HG03025 (cell line): ENCODE results near the gene SPR.

Experiments used
- ATAC-seq: cut with Tn5 transposase; IDR thresholded peaks from one replicate; pipeline ENCODE4 v1.9.1; 2021; ENCODE audit warnings: mild to moderate bottlenecking, moderate library complexity; ENCODE audit not compliant: unreplicated experiment, low FRiP score

The SPR gene

DNA sequence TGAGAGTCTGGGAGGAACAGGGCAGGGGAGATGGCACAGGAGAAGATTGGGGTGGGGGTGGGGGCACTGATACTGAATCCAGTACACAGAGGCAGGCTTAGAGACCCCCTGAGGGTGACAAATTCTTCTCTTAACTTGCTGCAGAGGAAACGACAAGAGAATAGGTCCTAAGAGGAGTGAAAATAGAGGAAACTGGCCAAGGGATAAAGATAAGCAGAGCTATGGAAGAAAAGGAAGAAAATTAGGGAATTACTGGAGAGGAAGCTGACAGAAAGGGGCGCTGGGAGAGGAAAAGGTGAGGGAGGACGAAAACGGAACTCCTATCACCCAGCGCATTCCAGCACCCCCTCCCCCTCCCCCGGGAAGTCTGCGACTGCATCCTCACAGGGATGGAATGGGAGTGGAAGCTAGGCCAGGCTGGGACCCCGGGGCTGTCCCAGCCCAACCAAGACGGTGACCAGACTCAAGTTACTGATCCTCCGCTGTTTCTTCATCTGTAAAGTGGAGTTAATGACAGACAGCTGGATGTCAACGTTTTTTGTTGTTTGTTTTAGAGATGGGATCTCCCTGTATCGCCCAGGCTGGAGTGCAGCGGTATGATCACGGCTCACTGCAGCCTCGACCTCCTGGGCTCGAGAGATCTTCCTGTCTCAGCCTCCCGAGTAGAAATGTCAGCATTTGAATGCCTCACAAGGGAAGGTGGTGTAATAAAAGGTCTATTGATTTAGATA lies 27.5 kb downstream of the SPR start:
- no peak for ATAC-seq

DNA sequence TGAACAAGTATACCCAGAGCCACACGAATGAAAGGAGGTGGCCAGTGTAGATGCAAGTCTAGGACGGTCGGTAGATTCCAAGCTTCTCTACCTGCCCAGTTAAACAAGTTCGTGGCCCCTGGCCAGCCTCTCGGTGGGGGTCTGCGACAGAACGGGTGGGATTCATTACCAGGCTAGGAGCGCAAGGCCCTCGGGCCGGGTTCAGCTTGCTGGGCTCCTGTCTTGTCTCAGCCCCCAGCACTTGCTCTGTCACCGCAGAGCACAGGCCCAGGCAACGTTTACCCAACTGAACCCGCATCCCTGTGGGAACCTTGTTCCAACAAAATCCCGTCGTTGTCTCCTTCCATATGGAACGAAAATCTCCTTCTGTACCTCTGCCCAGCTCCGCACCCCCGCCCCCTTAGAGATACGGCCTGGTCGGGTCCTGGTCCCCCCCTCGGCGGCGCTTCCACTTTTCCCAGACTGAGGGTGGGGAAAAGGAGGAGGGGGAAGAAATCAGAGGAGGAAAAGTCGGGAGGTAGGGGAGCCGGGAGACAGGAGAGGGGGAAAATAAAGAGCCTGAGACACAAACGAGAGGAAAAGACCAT lies 28.2 kb downstream of the SPR start:
- no peak for ATAC-seq

DNA sequence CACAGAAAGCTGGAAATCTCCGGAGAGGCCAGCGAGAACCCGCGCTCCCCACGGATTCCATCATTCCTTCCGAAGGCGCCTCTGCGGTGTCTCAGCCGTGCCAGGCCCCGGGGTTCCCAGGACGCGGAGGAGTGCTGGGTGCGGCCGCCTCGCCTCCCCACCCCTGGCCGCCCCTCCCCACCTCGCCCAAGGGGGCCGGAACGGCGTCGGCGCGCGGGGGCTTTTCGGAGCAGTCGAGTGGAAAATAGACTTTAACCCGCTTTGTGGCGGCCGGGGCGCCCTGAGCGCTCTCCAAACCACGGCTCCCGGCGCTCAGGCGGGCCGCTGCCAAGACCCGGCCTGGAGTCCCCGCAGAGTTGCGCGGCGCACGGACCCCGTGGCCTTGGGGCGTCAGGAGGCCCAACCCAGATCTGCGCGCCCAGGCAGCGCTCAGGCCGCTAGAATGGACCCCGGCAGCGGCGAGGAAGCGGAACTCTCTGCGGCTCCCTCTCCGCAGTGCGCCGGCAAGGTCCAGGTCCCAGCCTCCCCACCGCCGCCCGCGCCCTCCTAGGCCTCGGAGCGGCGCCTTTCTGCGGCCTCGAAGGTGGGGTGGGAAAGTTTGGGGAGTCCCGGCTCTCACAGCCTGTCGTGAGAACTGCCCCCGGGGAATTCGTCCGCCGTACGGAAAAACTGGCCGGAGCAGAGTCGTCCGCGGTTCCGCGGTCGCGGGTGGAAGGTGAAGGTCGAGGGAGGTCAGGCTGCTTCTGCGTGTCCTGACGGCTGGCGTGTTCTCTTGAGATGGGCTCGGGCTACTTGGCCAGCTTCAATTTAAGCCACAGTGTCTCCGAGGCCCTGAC lies 28.9 kb downstream of the SPR start:
- ATAC-seq, result peak; percentile 40

GRCh38 chr2:72916743-72917137 lies 29.5 kb downstream of the SPR start:
- ATAC-seq, result no peak

- peak; percentile 43 for ATAC-seq
These were observed 30.1 kb downstream of the SPR start, which contains the start of gene EMX1 for GRCh38 chr2:72917138-72917876. Gene EMX1, plus strand, starts transcription at chr2:72917519. Its CDS starts 334 bp downstream, at chr2:72917853.

- peak; percentile 7 for ATAC-seq
These were observed 30.8 kb downstream of the SPR start for GRCh38 chr2:72917877-72918553.

- no peak for ATAC-seq
These were observed 32.5 kb downstream of the SPR start for GRCh38 chr2:72919414-72920317.

- no peak for ATAC-seq
These were observed 33.3 kb downstream of the SPR start for GRCh38 chr2:72920318-72921087.

DNA sequence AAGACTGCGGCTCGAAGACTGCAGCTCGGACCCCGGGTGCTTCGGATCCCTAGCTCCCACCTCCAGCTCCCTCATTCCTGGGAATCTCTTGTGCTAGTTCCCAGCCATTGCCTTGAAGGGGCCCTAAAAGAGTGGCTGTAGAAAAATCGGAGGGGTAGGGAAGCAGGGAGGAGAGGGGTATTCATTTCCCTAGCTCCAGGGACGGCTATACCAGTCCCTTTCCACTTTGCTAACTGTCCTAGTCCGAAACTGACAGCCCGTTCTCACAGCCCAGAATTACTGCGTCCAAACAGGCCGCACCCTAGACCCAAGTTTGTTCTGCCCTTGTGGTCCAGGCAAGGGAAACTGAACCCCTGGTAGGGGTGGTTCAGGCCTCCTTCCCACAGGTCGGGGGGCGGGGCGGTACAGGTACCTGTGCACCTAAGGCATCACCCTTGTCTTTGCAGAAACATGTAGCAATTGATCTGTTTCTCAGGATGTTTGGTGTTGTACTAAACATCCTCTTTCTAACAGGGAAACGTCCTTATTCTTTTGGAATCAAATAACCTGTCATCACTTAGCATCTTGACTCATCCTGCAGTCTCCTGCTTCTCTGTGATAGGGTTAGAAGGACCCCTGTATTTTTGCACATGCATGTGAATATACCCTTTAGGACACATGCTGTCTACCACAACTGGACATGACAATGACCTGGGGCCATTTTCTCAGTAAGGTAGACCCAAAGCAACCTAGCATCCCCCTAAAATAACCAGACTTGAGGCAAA lies 34.1 kb downstream of the SPR start:
- ATAC-seq, result no peak

DNA sequence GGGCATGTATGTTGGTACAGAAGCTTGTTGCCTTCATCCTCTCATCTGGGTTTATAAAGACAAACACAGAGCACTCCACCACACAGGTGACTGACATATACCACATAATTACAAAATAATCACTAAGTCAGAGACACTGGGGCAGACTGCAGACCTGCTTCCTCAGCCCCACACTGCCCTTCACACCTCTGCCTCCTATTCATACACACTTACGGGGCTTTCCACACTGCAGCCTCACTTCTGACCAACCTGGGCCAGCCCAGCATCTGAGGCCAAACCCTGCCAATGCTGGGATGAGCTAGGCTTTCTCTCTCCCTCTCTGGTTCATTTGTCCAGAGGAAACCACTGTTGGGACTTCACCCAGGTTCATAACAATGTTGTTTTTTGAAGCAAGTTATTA lies 34.6 kb downstream of the SPR start:
- no peak for ATAC-seq

GRCh38 chr2:72923833-72924352 lies 36.7 kb downstream of the SPR start:
- no peak for ATAC-seq

DNA sequence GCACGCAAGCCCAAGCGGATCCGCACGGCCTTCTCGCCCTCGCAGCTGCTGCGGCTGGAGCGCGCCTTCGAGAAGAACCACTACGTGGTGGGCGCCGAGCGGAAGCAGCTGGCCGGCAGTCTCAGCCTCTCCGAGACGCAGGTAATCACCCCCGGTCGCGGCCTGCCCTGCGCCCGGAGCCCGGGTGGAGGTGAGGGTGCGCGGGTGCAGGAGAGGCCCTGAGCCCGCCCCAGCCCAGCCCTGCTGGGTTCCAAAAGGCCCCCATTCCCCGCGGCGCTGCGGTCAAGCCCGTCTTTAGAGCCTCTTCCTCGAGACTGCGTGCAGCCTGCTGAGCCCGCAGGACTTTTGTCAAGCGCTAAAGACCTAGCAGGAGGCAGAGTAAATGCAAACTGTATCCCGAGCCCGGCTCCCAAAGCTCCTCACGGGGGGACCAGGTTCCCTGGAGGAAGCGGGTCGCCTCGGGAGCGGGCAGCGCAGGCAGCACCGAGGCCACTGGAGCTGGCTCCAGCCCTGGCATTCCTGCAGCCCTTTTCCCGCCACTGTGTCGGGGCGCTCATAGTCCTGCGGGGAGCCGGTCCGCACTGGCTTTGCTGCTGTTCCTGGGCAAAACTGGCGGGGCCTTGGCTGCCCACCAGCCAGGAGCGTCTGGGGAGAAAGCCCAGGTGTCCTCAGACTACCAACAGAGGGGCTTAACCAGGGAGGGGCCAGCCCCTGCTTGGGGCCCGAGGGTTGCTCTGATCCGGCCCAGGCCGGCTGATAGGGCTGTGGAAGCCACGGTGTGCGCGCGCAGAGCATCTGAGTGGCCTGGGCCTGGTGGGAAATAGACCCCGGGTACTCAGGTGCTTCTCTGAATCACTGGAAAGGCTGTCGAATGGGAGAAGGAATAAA lies 37.4 kb downstream of the SPR start:
- ATAC-seq, result no peak

DNA sequence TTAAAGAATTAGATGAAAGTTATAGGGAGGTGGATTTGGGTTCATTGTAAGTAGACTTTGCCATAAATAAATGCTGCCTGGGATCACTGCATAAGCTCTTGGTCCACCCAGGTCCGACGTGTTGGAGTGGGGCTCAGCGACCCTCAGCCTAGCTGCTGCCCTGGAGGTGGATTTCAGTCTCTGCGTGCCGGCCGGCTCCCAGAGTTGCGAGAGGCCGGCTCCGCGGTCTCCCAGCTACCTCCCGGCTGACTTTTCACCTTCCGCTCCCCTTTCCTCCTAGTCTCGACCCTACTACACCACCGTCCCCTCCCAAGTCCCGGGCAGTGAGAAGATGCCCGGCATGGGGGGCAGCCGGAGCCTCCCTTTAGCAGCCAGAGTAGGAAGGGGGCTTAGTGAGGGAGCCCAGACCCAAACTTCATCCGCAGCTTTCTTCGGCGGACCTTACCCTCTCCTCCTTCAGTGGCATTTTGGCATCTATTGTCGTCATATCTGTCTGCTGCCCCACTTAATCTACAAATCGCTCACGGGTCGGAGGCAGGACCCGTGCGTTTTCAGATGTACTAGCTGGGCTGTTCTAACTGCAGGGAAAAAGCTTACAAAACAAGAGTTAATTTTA lies 38.2 kb downstream of the SPR start:
- no peak for ATAC-seq

DNA sequence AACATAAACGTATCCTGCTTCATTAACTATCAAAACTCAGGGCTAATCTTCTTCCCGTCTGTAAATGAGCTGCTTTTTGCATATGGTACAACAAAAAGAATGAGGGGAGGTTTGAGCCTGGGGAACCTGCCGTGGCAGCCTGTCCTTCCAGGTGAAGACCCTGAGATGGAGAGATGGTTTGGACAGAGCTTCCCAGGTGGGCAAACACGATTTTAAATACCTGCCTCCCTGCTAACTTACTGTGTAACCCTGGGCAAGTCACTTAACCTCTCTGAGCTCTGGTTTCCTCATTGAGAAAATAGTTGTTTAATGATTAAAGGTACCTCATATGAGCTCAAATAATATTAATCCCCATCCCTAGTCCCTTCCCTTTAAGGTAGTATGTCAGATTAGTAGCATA lies 39.2 kb downstream of the SPR start:
- ATAC-seq, result no peak

DNA sequence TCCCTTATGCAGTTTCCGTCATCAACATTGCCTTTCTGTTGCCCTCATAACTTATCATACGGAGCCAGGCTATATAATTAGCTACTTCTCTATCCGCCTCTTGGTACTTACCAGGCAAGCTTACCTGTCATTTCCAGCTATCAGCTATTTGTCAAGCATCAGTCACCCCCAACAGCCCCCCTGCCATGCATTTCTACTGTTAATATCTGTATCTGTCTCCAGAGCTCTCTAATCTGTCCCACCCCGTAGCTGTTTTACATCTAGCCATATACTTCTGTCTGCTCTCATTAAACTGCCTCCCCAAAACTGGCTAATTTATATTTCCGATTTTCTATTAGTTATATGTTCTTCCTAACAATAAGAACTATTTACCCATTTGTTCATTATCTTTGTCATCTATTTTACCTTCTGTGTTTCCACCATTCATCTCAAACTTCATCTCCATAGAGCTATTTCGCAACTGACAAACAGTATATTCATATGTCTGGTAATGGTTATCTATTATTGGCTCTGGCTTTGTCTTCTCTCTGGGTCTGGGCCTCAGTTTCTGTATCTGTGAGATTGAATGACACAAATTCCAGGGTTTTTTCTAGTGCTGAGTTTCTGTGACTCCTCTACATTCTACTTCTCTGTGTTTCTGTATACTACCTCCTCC lies 39.7 kb downstream of the SPR start:
- ATAC-seq, result no peak
